ENCODE data around the gene QSOX2.

Gene QSOX2

DNA sequence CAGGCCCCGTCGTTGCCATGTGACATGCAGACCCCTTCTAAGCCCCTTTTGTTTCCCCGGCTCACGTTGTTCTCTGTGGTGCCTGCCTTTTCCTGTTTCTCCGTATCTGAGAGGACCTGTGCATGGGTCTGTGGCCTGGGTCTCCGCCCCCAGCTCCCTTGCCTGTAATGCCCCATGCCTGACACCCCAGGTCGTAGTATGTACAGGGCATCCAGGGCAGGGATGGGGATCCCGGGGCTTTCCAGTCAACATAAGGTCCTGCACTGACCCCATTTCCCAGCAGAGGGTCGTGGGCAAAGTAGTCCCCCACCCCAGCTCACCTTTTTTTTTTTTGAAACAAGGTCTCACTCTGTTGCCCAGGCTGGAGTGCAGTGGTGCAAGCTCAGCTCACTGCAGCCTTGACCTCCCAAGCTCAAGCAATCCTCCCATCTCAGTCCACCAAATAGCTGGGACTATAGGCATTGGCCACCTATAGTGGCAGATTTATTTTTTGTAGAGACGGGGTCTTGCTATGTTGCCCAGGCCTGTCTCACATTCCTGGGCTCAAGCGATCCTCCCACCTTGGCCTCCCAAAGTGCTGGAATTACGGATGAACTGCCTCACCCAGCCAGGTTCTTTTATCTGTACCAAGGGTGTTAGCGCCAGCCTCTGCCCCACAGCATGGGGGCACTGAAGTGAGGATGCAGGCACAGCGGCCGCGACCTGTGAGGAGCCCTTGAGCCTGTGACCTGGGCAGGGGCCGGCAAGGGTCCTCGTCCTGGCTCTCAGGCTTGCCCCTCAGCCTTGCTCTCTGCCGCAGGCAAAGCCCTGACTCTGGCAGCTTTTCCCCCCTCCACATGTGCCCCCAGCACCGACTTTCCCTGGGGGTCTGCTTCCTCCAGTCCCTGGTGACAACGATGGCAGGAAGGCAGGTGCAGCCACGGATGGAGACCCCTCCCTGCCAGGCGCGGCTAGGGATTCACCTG lies 19.1 kb upstream of the QSOX2 start:
- no peak for DNase-seq

DNA sequence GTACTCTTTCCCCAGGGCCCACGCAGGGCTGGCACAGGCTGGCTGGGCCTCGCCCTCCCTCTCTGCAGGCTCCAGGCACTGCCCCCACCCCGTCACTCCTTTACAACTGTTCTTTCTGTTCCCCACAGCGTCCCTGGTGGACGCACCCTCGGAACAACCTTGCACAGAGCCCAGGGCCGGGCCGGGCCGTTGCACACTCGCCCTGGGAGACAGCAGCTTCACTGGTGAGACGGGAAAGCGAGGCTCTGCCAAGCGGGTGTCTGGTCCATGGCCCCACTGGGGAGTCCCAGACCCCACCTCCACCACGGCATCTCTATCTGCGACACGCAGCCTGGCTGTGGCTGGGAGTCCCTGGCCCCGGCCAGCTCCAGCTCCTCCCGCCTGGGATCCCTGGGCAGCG lies 18.4 kb upstream of the QSOX2 start:
- DNase-seq: no peak

DNA sequence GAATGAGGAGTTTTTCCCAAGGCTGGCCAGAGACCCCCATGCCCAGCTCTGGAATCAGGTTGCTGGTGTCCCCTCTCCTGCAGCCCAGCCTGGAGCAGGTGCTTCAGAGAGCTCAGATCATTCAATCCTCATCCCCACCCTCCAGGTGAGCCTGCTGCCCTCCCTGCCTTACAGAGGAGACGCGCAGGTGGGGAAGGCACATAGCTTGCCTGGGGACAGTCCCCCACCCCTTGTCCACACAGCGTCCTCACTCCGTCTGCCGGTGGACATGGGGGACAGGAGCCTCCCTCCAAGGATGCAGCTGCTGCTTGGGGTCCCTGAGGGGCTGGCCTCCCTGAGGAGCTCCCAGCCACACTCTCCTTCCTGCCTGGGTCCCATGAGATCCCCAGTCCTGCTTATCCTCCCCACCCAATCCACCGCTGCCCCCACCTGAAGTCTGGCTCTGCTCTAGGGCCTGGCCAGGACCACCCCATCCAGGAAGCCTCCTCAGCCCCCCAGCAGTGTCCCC lies 17.1 kb upstream of the QSOX2 start:
- DNase-seq: no peak

DNA sequence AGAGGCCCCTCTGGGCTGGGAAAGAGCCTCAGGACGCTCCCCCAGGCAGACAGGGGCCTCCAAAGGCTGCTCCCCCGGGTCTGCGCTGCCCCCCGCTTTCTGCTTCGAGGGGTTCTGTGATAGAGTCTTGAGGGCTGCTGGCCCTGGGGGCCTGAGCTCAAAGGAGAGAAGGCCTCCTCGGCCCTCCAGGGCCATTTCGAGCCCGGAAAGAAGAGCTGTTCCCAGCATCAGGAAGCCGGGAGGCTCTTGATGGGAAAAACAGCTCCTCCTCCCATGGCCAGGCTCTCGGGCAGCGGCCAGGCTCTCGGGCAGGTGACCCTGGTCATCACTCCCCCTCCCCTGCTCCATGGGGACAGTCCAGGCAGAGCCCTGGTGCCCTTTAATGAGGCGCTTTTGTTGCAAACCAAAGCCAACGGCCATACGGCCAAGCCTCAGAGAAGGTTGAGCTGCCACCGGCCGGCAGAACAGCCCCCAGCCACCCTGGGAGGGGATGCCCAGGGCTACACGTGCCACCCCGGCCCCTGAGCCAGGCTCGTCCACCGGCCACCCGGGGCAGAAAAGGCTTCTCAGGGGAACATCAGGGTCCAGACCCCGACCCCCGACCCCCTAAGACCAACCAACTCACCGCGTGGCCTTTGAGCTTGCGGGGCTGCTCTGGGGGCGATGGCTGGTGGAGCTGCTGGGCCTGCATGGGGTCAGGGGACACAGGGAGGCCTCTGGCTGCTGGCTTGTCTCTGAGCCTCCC lies 16.2 kb upstream of the QSOX2 start:
- DNase-seq: no peak

DNA sequence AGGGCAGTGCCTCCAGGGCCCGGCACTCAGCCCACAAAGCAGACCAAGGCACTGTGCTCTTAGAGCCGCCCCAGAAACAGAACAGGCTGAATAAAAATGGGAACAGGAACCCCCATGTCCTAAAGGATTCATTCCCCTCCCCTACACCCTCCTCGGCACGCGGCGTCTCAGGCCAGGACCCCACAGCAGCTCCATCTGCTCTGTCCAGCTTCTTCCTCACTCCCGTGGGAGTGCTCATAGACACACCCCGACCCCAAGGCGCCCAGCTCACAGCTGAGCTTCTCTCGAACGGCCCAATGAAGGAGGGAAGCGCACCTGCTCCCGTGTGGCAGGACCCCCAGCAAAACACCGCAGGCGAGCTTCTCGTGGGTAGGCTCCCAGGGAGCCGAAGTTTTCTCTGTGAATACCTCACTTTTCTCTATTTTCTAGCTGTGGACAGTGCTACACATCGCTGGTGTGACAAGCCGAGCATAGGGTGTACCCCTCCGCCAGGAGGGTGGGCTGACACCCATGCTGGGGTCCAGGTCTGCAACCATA lies 15.4 kb upstream of the QSOX2 start:
- DNase-seq: no peak

DNA sequence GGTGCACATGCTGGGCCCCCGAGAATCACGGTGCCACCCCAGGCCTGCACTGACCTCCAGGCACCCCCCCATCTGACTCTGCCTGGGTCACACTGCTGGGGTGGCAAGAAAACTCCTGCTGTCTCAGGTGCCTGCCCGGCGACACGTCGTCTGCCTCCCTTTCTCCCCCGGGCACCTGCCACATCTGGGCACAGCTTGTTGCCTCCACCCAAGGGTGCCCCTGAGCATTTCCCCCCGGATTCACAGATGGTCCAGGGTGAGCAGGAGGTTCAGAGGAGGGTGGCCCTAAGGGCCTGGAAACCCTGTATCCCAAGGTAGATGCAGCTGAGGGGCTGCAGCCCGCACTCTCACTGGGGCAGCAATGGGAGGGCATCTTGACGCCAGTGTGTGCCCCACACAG lies 14.9 kb upstream of the QSOX2 start:
- no peak for DNase-seq

DNA sequence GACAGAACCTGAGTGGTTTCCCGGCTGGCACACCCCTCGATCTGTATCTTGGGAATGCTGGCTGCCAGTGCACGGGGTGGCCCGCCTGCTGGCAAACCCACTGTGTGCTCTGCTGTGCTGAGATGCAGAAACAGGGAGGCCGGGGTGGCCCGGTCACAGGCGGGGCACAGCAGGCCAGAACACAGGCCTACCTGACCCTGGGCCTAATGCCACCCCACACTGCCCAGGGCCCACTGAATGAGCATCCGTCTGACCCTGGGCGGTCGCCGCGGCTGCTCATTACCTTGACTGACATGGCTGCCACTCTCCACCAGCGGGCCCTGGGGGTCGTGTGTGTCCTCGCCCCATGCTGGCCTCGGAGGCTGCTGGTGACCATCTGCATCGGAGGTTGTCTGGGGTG lies 14.2 kb upstream of the QSOX2 start:
- DNase-seq: no peak

DNA sequence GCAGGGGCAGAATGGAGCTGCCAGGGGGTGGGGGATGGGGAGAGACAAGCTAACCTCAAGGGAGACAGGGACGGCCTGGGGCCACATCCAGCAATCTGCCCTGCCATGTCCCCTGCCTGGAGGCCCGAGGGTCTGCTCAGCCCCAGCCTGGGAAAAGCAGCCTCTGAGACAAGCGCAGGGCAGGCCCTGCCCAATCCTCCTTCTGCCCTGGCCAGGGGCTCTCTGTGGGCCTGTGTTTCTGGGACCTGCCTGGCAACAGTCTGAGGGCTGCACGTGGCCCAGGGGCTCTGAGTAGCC lies 13.9 kb upstream of the QSOX2 start:
- DNase-seq: no peak

DNA sequence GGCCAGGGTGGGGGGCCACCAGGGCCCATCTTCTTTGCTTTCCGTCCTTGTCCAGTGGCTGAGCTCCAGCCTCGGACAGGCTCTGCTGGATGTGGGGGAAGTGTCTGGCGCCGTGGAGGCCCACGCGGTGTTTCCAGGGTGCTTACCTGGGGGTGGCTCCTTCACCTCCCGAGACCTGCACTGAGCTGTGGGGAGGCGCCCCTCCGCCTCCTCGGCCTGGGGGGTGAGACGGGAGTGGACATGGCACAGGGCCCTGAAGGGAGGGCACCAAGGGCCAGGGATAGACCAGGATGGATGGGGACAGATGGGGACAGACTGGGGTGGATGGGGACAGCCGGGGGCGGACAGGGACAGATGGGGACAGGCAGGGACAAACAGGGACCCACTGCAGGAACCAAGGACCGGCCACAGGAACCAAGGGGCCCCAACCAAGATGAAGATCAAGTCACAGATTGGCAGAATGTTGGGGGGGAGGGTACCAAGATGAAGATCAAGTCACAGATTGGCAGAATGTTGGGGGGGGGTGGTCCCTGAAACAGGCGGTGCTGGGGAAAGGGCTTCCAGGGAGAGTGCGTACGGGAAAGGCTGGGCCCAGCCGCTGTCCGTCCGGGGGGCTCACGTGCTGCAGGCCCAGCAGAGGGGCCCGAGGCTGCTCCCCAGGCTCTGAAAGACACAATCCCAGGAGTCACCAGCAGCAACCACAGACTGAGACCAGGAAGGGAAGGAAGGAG lies 13.3 kb upstream of the QSOX2 start:
- DNase-seq: no peak

DNA sequence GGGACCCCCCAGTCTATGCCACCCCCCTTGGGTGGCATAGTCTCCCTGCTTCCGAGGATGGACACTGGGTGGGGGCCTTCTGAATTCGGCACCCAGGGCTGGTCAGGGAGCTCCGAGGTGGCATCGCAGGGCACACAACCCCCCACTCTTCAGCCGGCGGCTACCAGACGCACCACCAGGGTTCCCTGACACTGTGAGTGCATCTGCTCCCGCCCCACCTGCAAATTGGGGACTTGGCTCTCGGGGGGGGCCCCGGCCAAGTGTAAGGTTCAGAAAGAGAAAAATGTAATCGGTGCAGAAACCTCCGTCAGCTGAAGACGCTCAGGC lies 12.7 kb upstream of the QSOX2 start:
- no peak for DNase-seq

DNA sequence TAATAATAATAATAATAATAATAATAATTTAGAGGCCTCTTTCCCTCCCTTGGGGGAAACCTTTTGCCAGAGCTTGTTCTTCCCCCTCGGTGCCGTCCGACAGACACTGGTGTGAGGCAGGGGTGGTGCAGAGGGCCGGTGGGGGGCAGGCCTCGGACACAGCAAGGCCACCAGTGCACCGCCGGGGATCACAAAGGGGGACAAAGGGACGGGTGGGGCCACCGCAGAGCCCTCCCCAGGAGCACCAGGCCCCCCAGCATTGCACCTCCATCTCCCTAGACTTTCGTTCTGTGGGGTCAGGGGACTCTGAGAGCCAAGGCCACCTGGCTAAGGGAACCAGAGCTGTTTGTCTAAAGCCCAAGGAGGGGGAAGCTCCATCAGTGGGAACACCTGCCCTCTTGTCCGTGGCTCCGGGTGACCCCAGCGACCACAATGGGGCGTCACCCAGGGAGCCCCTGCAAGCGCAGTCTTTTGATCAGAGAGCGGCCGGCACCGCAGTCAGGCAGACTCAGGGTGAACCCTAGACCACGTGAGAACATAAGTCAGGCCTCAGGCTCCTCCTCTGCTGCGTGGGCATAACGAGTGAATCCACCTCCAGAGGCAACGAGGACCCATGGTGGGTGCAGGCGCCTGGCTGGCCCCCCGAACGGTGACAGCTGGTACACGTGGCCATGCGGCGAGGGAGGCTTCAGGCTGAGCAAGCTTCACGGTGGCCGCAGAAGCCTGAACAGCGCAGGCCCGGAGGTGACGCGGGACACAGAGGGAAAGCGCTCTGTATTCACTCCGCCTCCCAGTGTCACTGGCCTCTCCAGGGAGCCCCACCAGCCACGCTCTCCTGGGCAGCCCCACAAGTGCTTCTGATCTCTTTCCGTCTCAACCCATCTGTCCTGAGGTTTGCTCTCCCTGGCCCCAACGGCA lies 12.0 kb upstream of the QSOX2 start:
- DNase-seq: no peak

DNA sequence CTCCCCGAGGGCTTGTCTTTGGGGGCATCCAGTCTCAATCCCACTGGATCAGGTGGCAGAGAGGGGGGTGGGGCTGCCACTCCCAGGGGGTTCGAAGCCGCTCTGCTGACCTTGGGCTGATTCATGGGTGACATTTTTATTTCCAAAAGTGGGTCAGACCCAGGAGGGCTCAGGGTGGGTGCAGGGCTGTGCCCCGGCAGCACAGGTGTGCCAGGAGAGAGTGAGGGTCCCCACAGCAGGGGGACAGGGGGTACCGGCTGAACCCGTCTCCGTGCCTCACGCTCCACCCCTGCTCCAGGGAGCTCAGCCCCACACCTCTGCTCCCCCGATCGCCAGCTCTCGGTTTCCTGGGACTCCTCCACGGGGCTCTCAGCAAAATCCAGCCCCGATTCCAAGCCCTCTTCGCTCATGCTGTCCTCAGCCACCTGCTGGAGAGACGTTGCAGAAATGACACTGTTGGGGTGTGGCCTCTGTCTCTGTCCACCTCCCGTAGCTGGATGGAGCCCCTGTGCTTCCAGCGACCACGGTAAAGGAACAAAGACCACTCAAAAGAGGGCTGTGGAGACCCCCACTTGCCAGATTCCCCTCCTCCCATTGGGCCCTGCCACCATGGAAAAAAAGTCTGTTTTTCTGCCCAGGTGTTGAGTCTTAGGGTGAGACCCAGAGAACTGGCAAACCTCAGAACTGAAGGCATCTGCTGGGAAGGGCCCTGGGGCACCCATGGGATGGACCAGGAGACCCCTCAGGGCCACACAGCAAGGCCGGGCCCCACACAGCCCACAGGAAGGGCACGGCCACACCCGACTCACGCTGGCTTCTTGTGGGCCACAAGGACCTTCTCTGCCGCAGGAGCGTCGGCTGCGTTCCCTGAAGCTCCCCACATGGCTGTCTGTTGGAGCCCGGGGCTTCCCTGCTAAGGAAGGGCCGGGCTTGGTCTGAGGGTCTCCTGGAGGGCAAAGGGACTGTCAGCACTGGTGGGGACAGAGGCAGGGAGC lies 10.6 kb upstream of the QSOX2 start:
- DNase-seq: no peak

DNA sequence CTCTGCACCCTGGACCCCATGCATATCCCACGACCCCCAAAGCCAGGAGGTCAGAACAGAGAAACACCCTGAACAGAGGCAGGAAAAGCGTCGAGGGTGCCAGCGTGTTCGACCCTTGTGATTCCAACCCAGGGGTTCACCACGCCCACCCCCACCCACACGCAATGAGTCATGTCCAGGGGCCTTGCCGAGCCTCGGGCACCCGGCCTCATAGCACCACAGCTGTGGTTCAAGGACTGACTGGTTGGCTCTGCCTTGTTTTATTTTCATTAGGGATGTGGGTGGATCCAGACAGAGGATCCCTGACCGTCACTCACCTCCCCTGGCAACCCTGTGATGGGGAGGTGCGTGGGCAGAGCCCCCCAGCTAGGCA lies 9.5 kb upstream of the QSOX2 start:
- no peak for DNase-seq

DNA sequence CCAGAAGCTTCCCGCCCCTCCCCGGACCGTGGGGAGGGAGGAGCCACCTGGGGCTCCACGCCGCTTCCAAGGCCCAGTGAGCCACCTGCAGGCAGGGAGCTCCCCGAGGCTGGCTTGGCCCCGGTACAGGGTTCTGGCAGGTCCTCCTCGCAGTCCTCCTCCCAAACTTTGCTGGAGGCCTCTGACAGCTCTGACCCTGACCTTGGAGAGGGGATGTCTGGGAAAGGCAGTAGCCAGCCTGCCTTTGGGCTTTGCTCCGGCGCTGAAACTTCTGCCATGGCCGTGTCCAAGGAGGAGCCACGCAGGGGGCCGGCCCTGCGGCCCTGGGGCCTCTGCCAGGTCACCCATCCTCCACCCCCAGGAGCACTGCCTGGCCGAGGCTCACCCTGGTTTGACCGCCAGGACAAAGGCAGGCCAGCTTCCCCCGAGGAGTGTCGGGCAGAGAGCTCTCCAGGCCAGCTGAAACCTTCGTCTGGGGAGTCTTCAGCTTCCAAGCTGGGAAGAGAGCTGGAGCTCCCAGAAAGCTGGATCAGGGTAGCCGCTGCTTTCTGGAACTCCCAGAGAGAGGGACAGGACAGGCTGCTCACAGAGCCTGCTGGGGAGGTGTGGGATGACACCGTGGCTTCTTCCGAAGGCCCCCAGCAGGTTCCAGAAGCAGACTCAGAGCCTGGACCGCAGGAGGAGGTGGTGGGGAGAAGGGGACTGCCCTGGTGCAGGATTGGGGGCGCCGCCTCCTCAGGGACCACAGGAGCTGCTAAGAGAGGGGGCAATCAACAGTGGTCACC lies 9.0 kb upstream of the QSOX2 start:
- no peak for DNase-seq

DNA sequence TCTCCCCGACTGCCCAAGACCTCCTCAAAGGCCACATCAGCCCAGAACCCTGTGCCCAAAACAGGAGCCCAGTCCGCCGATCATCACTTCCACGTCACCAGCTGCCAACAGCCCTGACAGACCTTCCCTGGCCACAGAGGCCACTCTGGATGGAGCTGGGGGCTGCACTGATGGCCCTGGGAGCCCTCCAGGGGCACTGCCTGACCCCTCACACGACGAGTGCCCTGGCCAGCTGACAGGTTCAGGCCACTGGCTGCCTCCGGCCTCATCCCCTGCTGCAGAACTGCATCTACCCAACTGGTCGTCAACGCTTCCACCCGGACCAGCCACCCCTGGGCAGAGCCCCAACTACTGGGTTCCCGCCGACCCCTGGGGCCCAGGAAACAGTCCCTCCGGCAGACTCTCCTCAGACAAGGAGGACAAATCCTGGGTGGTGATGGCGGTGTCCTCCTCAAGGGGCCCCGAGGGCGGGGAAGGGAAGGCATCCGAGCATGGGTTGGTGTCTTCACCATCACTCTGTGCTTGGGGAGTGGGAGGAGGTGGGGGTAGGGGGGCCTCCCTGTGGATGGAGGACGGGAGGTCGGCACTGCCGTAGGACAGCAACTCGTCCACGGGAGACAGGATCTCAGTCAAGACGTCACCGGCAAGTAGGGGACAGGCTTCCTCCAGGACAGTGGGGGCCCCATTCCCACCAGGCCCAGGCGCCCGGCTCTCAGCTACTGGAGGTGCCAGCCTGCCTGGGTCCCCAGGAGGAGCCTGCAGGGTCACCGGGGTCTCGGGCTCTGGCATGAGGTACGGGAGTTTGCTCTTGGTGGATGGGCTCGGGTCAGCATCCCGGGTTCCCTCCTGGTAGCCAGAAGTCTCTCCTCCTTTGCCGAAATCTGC lies 7.9 kb upstream of the QSOX2 start:
- no peak for DNase-seq

DNA sequence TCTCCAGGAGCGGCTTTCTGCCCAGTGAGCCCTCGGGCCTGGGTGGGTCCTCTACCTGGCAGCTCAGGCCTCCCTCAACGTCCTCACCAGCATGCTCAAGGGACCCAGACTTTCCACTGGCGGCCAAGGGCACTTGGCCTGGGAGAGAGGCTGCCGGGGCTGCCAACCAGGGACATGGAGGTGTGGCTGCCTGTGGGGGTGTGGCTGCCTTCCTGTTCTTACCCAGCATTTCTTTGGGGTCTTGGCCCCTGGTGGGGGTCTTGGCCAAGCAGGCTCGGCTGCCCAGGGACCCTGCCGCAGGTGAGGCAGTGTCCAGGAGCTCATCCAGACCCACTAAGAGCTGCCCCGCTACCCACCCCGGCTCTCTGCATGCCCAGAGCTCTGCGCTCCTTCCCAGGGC lies 7.2 kb upstream of the QSOX2 start:
- no peak for DNase-seq

DNA sequence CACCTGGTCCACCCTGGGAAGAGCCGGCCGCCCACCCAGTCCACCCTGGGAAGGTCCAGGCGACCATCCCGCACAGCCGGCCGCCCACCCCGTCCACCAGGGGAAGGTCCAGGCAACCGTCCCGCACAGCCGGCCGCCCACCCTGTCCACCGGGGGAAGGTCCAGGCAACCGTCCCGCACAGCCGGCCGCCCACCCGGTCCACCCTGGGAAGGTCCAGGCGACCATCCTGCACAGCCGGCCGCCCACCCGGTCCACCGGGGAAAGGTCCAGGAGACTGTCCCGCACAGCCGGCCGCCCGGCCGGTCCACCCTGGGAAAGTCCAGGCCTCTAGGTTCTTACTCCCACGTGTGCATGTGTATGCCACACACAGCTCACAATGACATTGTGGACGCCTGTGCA lies 6.7 kb upstream of the QSOX2 start:
- no peak for DNase-seq

DNA sequence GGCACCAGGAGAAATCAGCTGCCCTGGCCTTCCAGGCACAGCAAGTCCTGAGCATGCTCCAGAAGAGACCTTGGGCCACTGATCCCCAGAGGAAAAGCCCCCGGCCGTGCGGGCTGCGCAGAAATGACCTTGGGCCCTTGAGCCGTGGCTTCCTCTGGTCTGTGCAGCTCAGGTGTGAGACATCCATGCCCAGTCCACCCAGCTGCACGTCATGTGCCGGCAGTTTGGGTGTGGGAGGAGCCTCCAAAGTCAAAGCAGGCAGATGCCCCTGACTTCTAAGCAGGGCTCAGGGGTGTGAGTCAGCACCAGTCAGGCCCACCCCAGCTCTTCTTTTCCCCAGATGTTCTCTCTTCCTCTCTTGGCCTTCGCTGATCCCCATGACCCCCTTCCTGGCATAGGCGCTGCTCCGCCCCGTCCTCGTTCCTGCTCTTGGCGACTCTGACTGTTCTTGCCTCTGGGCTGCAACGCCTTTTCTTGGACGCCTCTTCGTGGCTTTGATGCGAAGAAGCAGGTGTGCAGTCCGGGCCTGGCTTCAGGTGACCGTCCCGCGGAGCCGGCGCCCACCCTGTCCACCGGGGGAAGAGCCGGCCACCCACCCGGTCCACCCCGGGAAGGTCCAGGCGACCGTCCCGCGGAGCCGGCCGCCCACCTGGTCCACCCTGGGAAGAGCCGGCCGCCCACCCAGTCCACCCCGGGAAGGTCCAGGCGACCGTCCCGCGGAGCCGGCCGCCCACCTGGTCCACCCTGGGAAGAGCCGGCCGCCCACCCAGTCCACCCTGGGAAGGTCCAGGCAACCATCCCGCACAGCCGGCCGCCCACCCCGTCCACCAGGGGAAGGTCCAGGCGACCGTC lies 5.9 kb upstream of the QSOX2 start:
- DNase-seq: no peak
